Mesenteric fat pad (tissue), 1 donor: ENCODE measurements around the gene SYT13. TPM values are rescaled to one million over a fixed set of nuclear protein-coding genes. Genes with fewer than 3 reads are reported as not detected.
"Not testable (repeated sequence)": the region's sequence is repeated elsewhere in the genome, so short reads cannot be mapped to it uniquely, and the experiment has no call there.

Experiments used
- DNase-seq: peaks from one replicate; pipeline ENCODE4 v3.0.0-alpha.2; 2020; ENCODE audit warnings: low spot score
- total RNA-seq: library from RNA; stranded (reverse); fragmentation: NEBNext Ultra II Directional; extraction: Animal tissue kit (Norgen Biotek cat#: 25700); gene quantifications from one replicate; pipeline ENCODE4 v1.2.1, GENCODE V29; 2021
- donor health status: DM: yes; HTN: yes; CAD: no.

The SYT13 gene
- total RNA-seq, 1 donor from 2014 or later, result not detected

GRCh38 chr11:45313171-45313865, 27.2 kb upstream of the SYT13 start:
- DNase-seq, result no peak

GRCh38 chr11:45305874-45306623, 19.9 kb upstream of the SYT13 start:
- DNase-seq, result no peak

GRCh38 chr11:45304992-45305335, 18.8 kb upstream of the SYT13 start:
- no peak for DNase-seq

- DNase-seq, result peak; percentile 67
Measured at GRCh38 chr11:45304111-45304991, 18.2 kb upstream of the SYT13 start.

GRCh38 chr11:45303316-45303715, 17.2 kb upstream of the SYT13 start:
- no peak for DNase-seq

- DNase-seq, result no peak
Measured at GRCh38 chr11:45301537-45302246, 15.6 kb upstream of the SYT13 start.

GRCh38 chr11:45300715-45301114, 14.6 kb upstream of the SYT13 start:
- no peak for DNase-seq

GRCh38 chr11:45298718-45299117, 12.6 kb upstream of the SYT13 start:
- DNase-seq, result no peak

- no peak for DNase-seq
Measured at GRCh38 chr11:45296075-45296474, 9.9 kb upstream of the SYT13 start.

- DNase-seq, result no peak
Measured at GRCh38 chr11:45294499-45294898, 8.4 kb upstream of the SYT13 start.

- DNase-seq, result not testable (repeated sequence)
Measured at GRCh38 chr11:45293566-45294192, 7.5 kb upstream of the SYT13 start.

GRCh38 chr11:45290586-45290985, 4.4 kb upstream of the SYT13 start:
- DNase-seq, result no peak

- DNase-seq, result no peak
Measured at GRCh38 chr11:45289369-45289768, 3.2 kb upstream of the SYT13 start.

GRCh38 chr11:45288339-45288738, 2.2 kb upstream of the SYT13 start:
- DNase-seq, result no peak

GRCh38 chr11:45287316-45287903, 1.3 kb upstream of the SYT13 start:
- no peak for DNase-seq

- no peak for DNase-seq
Measured at GRCh38 chr11:45285250-45285828, 802 bp downstream of the SYT13 start.

- DNase-seq, result no peak
Measured at GRCh38 chr11:45282081-45282480, 4.1 kb downstream of the SYT13 start.

GRCh38 chr11:45280449-45280848, 5.7 kb downstream of the SYT13 start:
- peak; percentile 2 for DNase-seq

GRCh38 chr11:45279645-45280044, 6.5 kb downstream of the SYT13 start:
- no peak for DNase-seq

- DNase-seq, result no peak
Measured at GRCh38 chr11:45278714-45279113, 7.4 kb downstream of the SYT13 start.
